ENCODE results near the gene CABP2. TPM values are rescaled to one million over a fixed set of nuclear protein-coding genes. Genes with fewer than 3 reads are reported as not detected.
"Not testable (repeated sequence)": the region's sequence is repeated elsewhere in the genome, so short reads cannot be mapped to it uniquely, and the experiment has no call there.

The CABP2 gene
- total RNA-seq, 1 donor from 2014 or later = not detected

DNA sequence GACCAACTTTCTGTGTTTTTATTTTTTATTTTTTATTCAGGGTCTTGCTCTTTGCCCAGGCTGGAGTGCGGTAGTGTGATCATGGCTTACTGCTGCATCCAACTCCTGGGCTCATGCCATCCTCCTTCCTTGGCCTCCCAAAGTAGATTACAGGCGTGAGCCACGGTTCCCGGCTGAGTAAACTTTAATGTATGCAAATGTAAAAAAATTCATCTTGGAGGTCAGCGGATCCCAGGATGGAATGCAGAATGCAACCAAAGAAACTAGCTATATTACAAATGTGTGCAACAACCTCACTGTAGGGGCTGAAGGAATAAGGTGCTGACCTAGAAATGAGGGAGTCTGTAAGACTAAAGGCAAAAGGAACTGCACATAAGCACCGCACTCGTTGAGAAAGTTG lies 9.1 kb downstream of the CABP2 start:
- TF ChIP-seq CTCF (IDR thresholded peaks at IDR 0.05; ENCODE audit: borderline replicate concordance) = no peak
- intact Hi-C loops (cut with micrococcal nuclease) = no loop called here

GRCh38 chr11:67511558-67511957 lies 11.7 kb downstream of the CABP2 start:
- intact Hi-C loops (cut with micrococcal nuclease); H3K27ac ChIP-seq (replicated peaks); DNase-seq: not testable (repeated sequence)

More for the DNA sequence above, 9.1 kb downstream of the CABP2 start:
- Histone ChIP-seq H3K4me3 (no peak overlapping the region), H3K27me3 (ENCODE audit: low read depth) (peaks cover 32% of the 10 kb centered on the region), H3K9me3 (replicated peaks) (no peaks in the 10 kb centered on the region), H3K4me1 (peaks cover under 1% of the 10 kb centered on the region), H3K36me3 (no peaks in the 10 kb centered on the region), H3K27ac (replicated peaks) (no peak overlapping the region)
- DNase-seq = no peak

DNA sequence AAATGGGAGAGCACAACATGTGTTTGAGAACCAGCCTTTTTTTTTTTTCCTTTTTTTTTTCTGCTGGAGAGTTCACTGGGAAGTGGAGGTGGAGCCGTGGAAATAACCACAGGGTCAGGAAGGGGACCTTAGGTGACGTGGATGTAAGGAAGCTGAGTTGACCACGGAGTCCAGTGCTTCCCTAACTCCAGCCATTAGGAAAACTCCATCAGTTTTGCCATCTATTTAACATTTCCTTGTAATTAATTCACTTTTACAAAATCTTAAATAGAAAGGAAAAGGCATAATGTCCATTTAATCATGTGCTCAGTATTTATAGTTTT lies 13.3 kb downstream of the CABP2 start:
- Histone ChIP-seq H3K4me1 (peaks cover 38% of the 10 kb centered on the region), H3K27me3 (ENCODE audit: low read depth) (peaks cover 30% of the 10 kb centered on the region), H3K9me3 (replicated peaks) (no peaks in the 10 kb centered on the region), H3K27ac (replicated peaks) (no peak overlapping the region), H3K4me3 (no peak overlapping the region), H3K36me3 (peaks cover 8% of the 10 kb centered on the region)
- DNase-seq = no peak
- intact Hi-C loops (cut with micrococcal nuclease) = no loop called here
- no peak for TF ChIP-seq CTCF (IDR thresholded peaks at IDR 0.05; ENCODE audit: borderline replicate concordance)

More at GRCh38 chr11:67511558-67511957, 11.7 kb downstream of the CABP2 start:
- H3K9me3 ChIP-seq (replicated peaks); H3K4me3 ChIP-seq; H3K36me3 ChIP-seq: not testable (repeated sequence)
- Histone ChIP-seq H3K4me1 (peaks cover 22% of the 10 kb centered on the region), H3K27me3 (ENCODE audit: low read depth) (peaks cover 32% of the 10 kb centered on the region)

DNA sequence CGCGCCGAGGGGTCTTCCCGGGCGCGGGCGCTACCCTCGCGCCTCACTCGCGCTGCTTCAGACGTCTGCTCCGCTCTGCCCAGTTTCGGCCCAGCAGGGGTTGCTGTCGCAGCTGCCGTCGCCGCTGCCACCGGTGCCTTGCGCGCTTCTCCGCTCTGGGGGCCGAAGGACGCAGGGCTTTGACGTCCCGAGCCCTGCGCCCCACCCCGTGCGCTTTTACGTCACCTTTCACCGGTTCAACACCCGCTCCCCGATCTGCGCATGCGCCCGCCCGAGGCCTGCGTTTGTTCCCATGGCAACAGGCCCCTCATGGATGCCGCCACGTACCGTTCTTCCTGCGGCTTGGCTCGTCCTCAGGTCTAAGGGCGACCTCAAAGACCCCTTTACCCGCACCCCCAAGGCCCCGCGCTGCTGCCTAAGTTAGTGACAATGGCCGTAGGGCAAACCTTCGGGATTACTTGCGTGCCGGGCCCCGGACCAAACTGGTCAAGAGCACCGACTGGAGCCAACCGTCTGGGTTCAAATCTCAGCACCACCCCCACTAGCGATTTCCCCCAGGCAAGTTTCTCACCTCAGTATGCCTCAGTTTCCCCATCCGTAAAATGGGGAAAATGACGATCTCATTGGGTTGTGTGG lies 14.6 kb downstream of the CABP2 start:
- peak; percentile 99 for DNase-seq
- no peak for TF ChIP-seq CTCF (IDR thresholded peaks at IDR 0.05; ENCODE audit: borderline replicate concordance)
- intact Hi-C loops (cut with micrococcal nuclease) = loop anchor here (10.0 kb wide), 1 partner anchor 114 kb away; the partner anchor contains the start of gene RAD9A
- Histone ChIP-seq H3K4me1 (peaks cover 52% of the 10 kb centered on the region), H3K4me3 (peak overlapping the region; percentile 97), H3K9me3 (replicated peaks) (no peaks in the 10 kb centered on the region), H3K27ac (replicated peaks) (peak overlapping the region; percentile 100), H3K36me3 (peaks cover 8% of the 10 kb centered on the region), H3K27me3 (ENCODE audit: low read depth) (peaks cover 17% of the 10 kb centered on the region)

DNA sequence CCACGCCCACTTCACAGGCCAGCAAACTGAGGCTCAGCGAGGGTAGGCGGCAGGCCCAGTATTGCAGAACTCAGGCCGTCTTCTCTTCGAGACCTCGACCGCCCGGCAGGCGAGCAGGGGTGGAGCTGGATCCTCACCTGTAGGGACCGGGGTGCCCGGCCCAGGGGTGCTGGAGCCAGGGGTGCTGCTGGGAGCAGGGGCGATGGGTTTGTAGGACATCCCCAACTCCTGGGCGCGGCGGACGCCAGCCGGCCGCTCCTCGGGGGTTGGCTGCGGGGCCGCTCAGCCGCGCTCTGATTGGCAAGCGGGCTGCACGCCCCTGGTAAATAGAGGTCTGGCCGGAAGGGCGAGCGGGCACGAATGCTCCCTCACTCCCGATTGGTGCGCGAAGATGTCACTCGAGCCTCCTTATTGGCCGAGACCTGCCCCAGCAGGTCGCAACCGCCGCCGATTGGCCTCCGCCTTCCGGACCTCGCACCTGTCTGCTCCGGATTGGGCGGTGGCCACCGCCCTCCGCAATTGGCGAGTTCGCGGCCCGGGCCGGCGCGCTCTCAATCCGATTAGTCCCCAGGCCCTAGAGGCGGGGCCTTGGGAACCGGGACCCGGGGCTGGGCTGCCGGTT lies 15.3 kb downstream of the CABP2 start, which contains the start of gene CDK2AP2:
Gene CDK2AP2 (minus strand): TSS at position 299 of the 622 bp plus-strand sequence. CDS start 80 bp downstream, at position 219.
- Histone ChIP-seq H3K4me1 (peaks cover 58% of the 10 kb centered on the region), H3K36me3 (peaks cover 8% of the 10 kb centered on the region)
- no peak for TF ChIP-seq CTCF (IDR thresholded peaks at IDR 0.05; ENCODE audit: borderline replicate concordance)

More for the DNA sequence above, 15.3 kb downstream of the CABP2 start, which contains the start of gene CDK2AP2:
- peak within 1 kb of the TSS; percentile 97 for H3K4me3 ChIP-seq
- intact Hi-C loops (cut with micrococcal nuclease) = loop anchor here (10.0 kb wide), 1 partner anchor 113 kb away; the partner anchor contains the start of gene RAD9A
- peak; percentile 100 for DNase-seq
- peak within 1 kb of the TSS; percentile 100 for H3K27ac ChIP-seq (replicated peaks)
- H3K27me3 ChIP-seq (ENCODE audit: low read depth) = peaks cover 11% of the 10 kb centered on the region
- no peaks in the 10 kb centered on the region for H3K9me3 ChIP-seq (replicated peaks)
